ENCODE data around the gene RABEP2.

- TF ChIP-seq CTCF (conservative IDR thresholded peaks at IDR 0.05; ENCODE audit: low read depth in 2 of 2) (no peak), POLR2AphosphoS5 (IDR thresholded peaks at IDR 0.05; ENCODE audit: low read depth) (no peak), EZH2phosphoT487 (IDR thresholded peaks at IDR 0.05; ENCODE audit: unreplicated experiment) (no peak), REST (IDR thresholded peaks at IDR 0.05; ENCODE audit: unreplicated experiment) (no peak), EZH2 (IDR thresholded peaks at IDR 0.05; ENCODE audit: low read depth, unreplicated experiment) (no peak), CREB1 (CRISPR knock-in tag; IDR thresholded peaks at IDR 0.05; ENCODE audit: low read depth) (no peak), ZNF331 (CRISPR knock-in tag; IDR thresholded peaks at IDR 0.05; ENCODE audit: low read depth) (no peak), NANOG (IDR thresholded peaks at IDR 0.05; ENCODE audit: borderline replicate concordance) (no peak), JUNB (IDR thresholded peaks at IDR 0.05; ENCODE audit: unreplicated experiment) (no peak), STAT1 (IDR thresholded peaks at IDR 0.05; ENCODE audit: unreplicated experiment) (no peak), ZNF114 (CRISPR knock-in tag; IDR thresholded peaks at IDR 0.05) (no peak), ETS1 (IDR thresholded peaks at IDR 0.05) (no peak), ZNF462 (CRISPR knock-in tag; IDR thresholded peaks at IDR 0.05) (no peak)
Observed at GRCh38 chr16:28866454-28866804, 58.6 kb downstream of the RABEP2 start.
